SKM-1 treated with dmso at 0.1 percent for 144 hours (cell line): Measurements from ENCODE around the gene CFAP91.

Experiments
- DNase-seq: peaks from one replicate; lab custom pipeline; 2025; ENCODE audit not compliant: unreplicated experiment; lab: John Stamatoyannopoulos, UW

CFAP91 gene

DNA sequence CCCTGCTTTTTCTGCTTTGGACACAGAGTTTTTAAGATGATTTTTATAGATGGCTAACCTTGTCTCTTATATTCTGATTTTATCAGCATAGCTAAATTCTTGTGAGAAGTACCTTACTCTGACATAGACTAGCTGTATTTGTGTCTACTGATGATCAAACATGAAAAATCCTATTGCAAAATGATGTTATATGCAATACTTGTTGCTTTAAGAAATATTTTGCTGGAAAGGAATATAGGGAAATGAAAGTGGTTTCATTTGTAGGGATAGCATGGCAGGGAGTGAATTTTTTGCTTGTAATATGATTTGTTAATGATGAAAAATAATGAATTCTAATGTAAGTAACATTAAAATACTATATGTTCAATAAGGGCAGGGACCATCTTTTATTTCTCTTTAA, 35.9 kb downstream of the CFAP91 start:
- no peak for DNase-seq

DNA sequence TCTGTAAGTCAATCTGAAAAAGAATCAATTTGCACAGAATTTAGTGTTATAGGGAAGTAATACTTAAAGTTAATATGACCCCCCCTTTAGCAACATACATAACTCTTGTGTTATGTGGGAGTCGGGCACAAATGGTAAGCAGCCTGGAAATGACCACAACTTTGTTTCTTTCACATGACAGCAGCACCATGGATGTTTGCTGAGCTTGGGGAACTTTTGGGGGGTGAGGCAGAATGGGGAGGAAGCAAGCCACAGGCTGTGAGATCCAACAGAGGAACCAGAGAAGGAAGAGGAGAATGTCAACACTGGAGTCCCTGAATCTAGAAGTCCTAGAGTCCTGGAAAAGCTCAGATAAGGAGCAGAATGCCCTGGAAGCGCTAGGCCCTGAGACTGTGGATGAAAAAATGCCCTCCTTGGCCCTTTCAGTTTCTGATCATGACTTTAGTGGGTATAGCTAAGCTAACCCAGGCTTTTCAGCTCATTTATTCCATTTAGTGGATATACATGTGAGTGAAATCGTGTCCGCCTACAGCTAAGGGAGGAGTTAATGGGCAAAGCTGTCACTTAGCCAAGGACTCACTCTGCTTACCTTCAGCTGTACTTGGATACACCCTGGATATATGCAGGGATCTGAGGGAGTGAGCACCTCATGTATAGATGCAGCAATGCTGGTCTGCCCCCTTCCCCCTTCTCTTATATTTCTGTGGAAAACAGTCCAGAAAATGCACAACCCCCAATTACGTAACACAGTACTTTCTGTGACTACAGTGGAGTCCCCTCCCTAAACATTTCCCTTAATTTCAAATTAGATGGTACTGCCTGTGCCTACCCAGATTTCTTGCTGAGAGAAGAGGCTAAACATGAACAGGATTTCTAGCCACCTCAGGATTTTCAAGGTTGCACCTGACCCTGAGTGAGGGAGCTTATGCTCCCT, 39.1 kb downstream of the CFAP91 start:
- no peak for DNase-seq

DNA sequence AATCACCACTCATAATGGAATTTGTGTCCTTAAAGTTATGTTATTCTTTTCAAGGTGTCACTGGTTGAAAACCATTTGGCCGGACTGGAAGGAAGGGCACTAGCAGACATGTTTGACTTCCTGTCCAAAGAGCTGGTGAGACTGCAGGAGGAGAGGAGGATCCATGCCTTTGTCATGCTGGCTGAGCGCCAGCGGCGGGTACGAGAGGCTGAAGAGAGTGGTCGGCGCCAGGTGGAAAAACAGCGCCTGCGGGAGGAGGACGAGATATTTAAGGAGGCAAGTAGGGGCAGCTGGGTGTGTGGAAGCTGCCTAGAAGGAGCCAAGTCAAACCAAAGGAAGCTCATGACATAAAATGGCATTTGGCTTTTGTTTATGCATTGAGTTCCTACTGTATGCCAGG, 41.1 kb downstream of the CFAP91 start:
- no peak for DNase-seq

DNA sequence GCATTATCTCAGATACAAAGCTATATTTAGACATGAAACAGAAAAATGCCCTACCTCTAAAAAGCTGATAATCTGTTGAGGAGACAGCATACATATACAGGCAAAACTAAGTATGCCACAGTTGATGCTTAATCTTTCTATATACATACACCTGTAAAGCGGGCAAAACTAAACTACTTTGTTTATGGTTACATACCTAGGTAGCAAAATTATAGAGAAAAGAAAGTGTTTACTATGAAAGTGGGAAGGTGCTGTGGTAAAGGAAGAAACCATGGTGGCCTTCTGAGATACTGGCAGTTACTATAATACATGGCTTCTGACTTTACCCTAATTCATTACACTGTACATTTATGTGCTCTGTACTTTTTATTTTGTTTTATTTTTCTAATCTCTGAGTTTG, 43.1 kb downstream of the CFAP91 start:
- no peak for DNase-seq

DNA sequence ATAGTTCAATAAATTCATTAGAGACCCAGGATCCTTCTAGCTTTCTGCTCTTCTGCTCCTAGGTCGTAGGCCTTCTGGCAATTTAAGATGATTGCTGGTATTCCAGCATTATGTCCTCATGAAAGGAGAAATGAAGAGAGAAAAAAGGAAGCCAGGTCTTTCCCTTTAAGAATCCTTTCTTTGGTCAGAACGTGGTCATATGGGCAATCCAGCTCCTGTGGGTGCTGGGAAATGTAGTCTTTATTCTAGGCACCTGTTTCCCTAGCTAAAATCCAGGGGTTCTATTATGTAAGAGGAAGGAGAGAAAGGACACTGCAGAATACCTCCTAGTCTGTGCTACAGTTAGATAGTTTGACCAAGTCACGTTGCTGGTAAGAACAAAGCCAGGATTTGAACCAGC, 43.6 kb downstream of the CFAP91 start:
- no peak for DNase-seq

DNA sequence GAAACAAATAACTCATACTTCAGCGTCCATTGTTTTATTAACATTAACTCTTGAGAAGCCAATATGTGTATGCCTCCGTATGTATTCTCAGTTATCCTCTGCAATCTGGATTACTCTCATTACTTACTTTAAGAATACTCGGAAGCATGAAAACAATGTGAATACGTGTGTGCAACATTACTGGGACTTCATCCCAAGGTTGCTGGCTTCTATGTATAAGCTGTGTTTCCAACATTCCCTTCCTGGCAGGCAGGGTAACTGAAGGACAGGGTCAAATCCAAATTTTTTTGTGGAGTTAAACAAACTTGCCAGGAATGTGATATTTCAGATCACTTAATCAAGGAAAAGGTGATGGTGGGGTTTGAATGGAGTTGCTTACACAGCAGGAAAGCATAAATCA, 44.5 kb downstream of the CFAP91 start:
- DNase-seq, result no peak

DNA sequence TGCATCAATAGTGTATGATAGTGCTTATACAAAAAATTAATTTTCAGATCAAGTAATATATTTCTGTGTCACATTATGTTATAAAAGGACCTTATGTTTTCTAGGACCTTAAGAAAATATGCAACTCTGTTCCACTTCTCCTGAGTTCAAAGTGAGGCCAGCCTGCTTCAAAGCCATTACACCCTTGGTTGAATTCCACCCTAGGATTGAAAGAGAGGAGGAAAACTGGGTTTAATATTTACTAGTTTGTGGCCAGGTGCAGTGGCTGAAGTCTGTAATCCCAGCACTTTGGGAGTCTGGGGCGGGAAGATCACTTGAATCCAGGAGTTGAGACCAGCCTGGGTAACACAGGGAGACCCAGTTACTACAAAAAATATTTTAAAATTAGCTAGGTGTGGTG, 46.2 kb downstream of the CFAP91 start:
- no peak for DNase-seq

DNA sequence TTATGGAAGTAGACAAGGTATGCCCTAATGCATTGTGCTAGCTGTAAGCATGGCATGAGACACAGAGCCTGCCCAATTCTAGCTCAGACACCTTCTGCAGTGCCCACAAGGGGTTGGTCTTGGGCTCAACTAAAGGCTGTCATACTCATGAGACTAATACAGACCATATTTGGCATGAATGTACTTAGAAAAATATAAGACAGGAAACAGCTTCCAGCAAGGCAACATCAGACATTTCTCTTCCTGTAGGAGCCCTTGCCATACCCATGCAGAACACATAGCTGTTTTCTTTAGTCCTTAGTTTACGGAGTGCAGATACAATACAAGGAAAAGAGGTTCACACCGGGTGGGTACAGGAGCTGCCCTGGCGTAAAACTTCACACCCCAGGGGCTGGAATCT, 48.6 kb downstream of the CFAP91 start:
- DNase-seq, result no peak
